Tibial nerve (tissue), 4 donors: ENCODE data around the gene APOBEC4. TPM values are rescaled to one million over a fixed set of nuclear protein-coding genes. Genes with fewer than 3 reads are reported as not detected.

Experiments used
- DNase-seq, 2 donors: peaks; one replicate each; pipeline ENCODE4 v3.0.0-alpha.2; 2019; ENCODE audit warnings: low spot score in 2 of 2
- H3K27ac ChIP-seq, 4 donors: fragments of 200-600 bp; sonication (generic) in 3 of 4; one replicate each; pipeline ENCODE4 v1.5.1; 2017 to 2019; ENCODE audit warnings: mild to moderate bottlenecking in 1 of 4
- H3K27me3 ChIP-seq, 2 donors: fragments of 200-600 bp; sonication (generic) in 1 of 2; one replicate each; pipeline versions ENCODE4 v1.5.1 to v1.6.0; 2017 to 2019
- H3K36me3 ChIP-seq, 3 donors: fragments of 200-600 bp; sonication (generic); one replicate each; pipeline ENCODE4 v1.5.1; 2018 to 2019
- H3K4me1 ChIP-seq, 4 donors: fragments of 200-600 bp; sonication (generic) in 3 of 4; one replicate each; pipeline ENCODE4 v1.5.1; 2017 to 2019
- H3K4me3 ChIP-seq, 4 donors: fragments of 200-600 bp; sonication (generic) in 3 of 4; one replicate each; pipeline ENCODE4 v1.5.1; 2017 to 2019; ENCODE audit warnings: mild to moderate bottlenecking in 1 of 4, moderate library complexity in 1 of 4
- H3K9me3 ChIP-seq, 4 donors: fragments of 200-600 bp; sonication (generic) in 3 of 4; one replicate each; pipeline ENCODE4 v1.5.1; 2017 to 2019
- CTCF ChIP-seq, 5 experiments: fragments of 200-600 bp in 3 of 5; fragments of 450-650 bp in 2 of 5; sonication (generic) in 3 of 5; IDR thresholded peaks; one replicate each; pipeline ENCODE4 v1.5.1; 2016 to 2019; ENCODE audit warnings: antibody characterized with exemption in 5 of 5, mild to moderate bottlenecking in 3 of 5, moderate library complexity in 2 of 5
- EP300 ChIP-seq, 2 donors: sonication (generic); formaldehyde crosslinking; IDR thresholded peaks; one replicate each; pipeline ENCODE4 v1.6.1; 2017; ENCODE audit warnings: antibody characterized with exemption in 2 of 2, mild to moderate bottlenecking in 1 of 2
- POLR2A ChIP-seq, 2 donors: fragments of 450-650 bp; IDR thresholded peaks; one replicate each; pipeline ENCODE4 v1.6.1; 2017; ENCODE audit warnings: antibody characterized with exemption in 2 of 2, mild to moderate bottlenecking in 2 of 2, moderate library complexity in 2 of 2
- WGBS, 2 donors: methylation state at CpG; one replicate each; pipeline ENCODE4 v1.1.5; 2018; 5-methylcytosine and 5-hydroxymethylcytosine counted together
- total RNA-seq, 4 donors: library from RNA; depleted of rRNA; stranded (reverse); fragments of >200 nt; gene quantifications; one replicate each; pipeline ENCODE4 v1.1.0, GENCODE V29; 2016

Gene APOBEC4
- total RNA-seq, 4 donors from 2014 or later: not detected

GRCh38 chr1:183638649-183639387 is 14.3 kb downstream of the APOBEC4 start:
- no peak overlapping the region for H3K27ac ChIP-seq
- WGBS, 2 donors: 86 to 91% methylated on average over 7 of the region's 7 CpGs
- DNase-seq: no peak
- no peaks in the 10 kb centered on the region for H3K9me3 ChIP-seq
- no peaks in the 10 kb centered on the region for H3K27me3 ChIP-seq
- H3K4me3 ChIP-seq: no peak overlapping the region
- peaks cover 0 to 17% (median 0%) of the 10 kb centered on the region in 4 donors for H3K4me1 ChIP-seq
- no peaks in the 10 kb centered on the region for H3K36me3 ChIP-seq
- TF ChIP-seq CTCF (IDR thresholded peaks at IDR 0.05) (no peak), POLR2A (IDR thresholded peaks at IDR 0.05) (no peak), EP300 (IDR thresholded peaks at IDR 0.05) (no peak)

DNA sequence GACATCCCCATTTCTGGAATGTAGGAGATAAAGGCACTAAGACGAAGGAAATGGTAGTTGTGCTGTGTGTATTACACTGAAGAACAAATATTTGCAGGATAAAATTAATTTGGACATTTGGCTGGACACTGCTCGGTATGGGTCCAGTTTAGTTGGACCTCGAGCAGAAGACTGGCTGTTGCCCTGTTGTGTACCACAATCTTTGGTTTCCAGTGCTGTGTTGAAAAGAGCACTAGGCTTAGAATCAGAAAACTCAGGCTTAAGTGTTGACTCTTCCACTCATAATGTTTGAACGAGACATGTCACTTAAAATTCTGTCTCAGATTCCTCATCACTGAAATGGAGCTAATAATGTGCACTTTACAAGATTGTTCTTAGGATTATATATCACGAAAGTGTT is 16.3 kb downstream of the APOBEC4 start:
- Histone ChIP-seq H3K36me3 (no peaks in the 10 kb centered on the region), H3K4me3 (peak overlapping the region in 2 of 4 donors; percentile 88 to 95), H3K4me1 (peaks cover 0 to 37% (median 12%) of the 10 kb centered on the region in 4 donors), H3K27ac (peak overlapping the region in 1 of 4 donors; percentile 97), H3K27me3 (no peaks in the 10 kb centered on the region), H3K9me3 (no peaks in the 10 kb centered on the region)
- TF ChIP-seq POLR2A (IDR thresholded peaks at IDR 0.05) (no peak), EP300 (IDR thresholded peaks at IDR 0.05) (no peak), CTCF (IDR thresholded peaks at IDR 0.05) (no peak)
- WGBS, 2 donors: 62 to 68% methylated on average over 5 of the region's 5 CpGs
- DNase-seq: no peak

DNA sequence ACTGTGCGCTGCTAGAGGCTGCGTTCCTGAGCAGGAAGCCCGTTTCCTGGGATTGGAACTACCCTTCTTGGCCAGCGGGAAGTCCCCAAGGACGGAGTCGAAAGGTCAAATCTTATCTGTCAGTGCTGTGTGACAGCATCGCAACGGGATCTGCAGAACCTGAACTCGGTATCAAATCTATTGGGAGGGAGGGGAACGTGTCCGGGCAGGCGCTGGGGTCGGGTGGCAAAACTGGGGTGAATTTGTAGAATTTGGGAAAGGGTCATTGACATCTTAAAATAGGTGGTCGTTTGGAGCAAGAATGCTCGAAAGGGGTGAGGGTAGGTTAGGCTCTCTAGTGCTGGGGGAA is 16.8 kb downstream of the APOBEC4 start:
- no peak for DNase-seq
- Histone ChIP-seq H3K4me1 (peaks cover 0 to 41% (median 15%) of the 10 kb centered on the region in 4 donors), H3K36me3 (no peaks in the 10 kb centered on the region), H3K9me3 (no peaks in the 10 kb centered on the region), H3K4me3 (peak overlapping the region; percentile 81 to 95 (median 86)), H3K27ac (peak overlapping the region; percentile 86 to 97 (median 94)), H3K27me3 (no peaks in the 10 kb centered on the region)
- TF ChIP-seq CTCF (IDR thresholded peaks at IDR 0.05) (no peak), EP300 (IDR thresholded peaks at IDR 0.05) (no peak)
- 3 to 4% methylated on average over 15 of the region's 15 CpGs for WGBS, 2 donors

DNA sequence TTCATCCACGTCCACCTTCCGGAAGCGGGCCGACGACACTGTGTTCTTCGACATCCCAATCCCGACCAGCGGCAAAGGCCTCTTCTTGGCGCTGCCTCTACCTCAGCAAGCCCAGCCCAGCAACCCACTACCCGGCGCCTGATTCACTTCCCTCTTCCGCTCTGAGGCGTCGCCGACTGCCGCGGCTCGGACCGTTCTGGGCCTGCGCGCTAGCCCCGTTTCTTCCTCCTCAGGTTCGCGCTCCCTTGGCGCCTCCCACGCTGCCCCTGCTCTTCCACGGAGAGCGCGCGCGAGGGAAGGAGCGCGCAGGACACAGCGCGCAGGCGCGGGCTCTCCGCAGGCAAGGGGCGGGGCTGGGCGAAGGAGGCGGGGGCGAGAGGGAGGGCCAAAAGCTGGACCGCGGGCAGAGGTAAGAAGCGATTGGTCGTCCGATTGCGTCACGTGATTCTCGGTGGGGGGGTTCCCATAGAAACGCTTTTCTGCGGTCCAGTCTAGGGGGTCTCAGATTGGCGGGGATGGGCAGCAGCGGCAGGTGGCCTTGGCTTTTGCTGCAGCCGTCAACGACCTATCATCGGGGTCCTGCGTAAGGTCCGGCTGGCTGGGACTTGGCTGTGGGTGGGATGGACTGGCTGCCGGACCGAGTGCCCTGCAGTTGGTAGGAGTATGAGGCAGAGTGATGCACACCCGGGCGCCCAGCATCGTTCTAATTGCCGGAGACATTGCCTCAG is 17.3 kb downstream of the APOBEC4 start, which contains the start of gene ARPC5:
ARPC5 (minus strand) TSS at position 178 of the 728 bp plus-strand sequence; CDS start at position 54, 124 bp downstream.
- H3K27ac ChIP-seq: peak within 1 kb of the TSS; percentile 86 to 97 (median 94)
- peak within 1 kb of the TSS; percentile 81 to 95 (median 86) for H3K4me3 ChIP-seq
- no peaks in the 10 kb centered on the region for H3K36me3 ChIP-seq
- peak; percentile 92 to 93 for TF ChIP-seq POLR2A (IDR thresholded peaks at IDR 0.05)
- TF ChIP-seq EP300 (IDR thresholded peaks at IDR 0.05): peak; percentile 81 to 96
- TF ChIP-seq CTCF (IDR thresholded peaks at IDR 0.05): peak in 3 of 5 experiments; percentile 5 to 47 (median 26)
- 1% methylated on average over 33 to 58 of the region's 65 CpGs for WGBS, 2 donors
- peak; percentile 89 to 92 for DNase-seq
- H3K9me3 ChIP-seq: no peaks in the 10 kb centered on the region
- H3K4me1 ChIP-seq: peaks cover 0 to 47% (median 20%) of the 10 kb centered on the region in 4 donors
- no peaks in the 10 kb centered on the region for H3K27me3 ChIP-seq
